DMS 273 (cell line): ENCODE data around the gene MELK.
A peak's percentile ranks its signal among the peaks of the same experiment; 100 is the strongest.

Source experiments
- DNase-seq: peaks from one replicate; lab custom pipeline; 2025; ENCODE audit not compliant: unreplicated experiment; lab: John Stamatoyannopoulos, UW

MELK gene

DNA sequence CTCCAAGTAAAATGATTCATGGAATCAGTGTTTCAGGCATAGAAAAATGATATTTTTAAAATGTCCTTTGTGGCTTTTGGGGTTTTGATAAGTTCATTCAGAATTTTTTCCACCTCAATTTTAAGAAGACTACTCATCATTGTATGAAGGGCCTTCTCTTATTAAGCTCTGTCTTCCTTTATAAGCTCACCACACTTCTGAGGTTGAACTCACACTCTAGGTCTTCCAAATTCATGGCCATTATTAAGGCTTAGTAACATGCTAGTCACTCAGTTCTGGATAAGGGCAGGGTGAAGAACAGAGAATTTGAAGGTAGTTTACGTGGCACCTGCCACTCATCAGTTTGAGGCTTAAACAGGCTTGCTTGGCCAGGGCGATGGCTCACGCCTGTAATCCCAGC lies 4.2 kb downstream of the MELK start:
- DNase-seq: no peak

DNA sequence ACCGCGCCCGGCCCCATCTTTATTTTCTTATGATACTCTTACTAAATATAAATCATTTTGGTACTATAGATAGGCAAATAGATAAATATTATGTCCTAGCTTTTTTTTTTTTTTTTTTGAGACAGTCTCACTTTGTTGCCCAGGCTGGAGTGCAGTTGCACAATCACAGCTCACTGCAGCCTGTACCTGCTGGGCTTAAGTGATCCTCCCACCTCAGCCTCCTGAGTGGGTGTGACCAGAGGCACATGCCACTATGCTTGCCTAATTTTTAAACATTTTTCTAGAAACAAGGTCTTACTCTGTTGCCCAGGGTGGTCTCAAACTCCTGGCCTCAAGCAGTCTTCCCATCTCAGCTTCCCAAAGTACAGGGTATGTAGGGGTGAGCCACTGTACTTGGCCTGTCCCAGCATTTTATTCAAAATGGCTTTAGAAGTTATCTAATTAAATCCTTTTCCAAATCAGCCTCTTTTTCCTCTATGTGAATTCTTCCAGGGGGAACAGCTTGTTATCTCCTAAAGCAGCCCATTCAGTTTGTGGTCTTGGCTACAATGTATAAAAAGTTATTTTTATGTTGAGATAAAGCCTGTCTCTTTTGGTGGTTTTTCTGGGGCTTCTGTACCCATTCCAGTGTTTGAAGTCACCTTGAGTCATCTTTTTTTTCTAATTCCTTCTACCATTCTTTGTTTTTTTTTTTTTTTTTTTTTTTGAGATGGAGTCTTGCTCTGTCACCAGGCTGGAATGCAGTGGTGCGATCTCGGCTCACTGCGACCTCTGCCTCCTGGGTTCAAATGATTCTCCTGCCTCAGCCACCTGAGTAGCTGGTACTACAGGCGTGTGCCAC lies 12.1 kb downstream of the MELK start:
- DNase-seq: no peak

DNA sequence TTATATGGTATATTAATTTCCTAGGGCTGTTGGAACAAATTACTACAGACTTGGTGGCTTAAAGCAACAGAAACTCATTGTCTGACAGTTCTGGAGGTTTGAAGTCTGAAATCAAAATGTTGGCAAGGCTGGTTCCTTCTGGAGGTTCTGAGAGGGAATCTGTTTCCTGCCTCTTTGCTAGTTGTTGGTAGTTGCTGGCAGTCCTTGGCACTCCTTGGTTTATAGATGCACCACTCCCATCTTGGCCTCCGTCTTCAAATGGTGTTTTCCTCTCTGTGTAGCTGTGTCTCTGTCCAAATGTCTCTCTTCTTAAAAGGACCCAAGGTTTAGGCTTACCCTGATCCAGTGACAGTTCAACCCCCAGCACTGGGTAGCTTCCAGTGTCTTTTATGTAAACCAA lies 17.5 kb downstream of the MELK start:
- no peak for DNase-seq

DNA sequence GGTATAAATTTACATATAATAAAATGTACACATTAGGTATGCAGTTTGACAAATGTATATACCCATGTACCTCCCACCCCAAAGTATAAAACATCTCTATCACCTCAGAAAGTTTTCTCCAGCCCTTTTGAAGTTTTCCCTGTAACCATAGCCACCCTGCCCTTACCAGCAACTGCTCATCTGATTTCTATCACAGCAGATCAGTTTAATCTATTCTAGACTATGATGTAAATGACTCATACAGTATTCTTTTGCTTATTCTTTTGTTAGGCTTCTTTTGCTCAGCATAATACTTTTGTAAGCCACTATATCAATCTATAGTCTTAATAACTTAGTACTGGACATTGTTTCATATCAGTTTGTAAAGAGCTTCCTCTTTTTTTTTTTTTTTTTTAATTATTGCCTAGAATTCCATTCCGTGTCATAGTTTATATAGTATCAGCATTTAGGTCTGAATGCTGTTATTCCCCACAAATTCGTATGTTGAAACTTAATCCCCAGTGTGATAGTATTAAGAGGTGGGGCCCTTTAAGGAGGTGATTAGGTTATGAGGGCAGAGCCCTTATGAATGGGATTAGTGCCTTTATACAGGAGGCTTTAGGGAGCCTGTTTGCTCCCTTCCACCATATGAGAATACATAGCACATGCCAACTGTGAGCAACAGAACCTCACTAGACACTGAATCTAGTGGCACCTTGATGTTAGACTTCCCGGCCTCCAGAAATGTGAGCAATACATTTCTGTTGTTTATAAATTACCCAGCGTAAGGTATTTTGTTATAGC lies 20.3 kb downstream of the MELK start:
- no peak for DNase-seq

DNA sequence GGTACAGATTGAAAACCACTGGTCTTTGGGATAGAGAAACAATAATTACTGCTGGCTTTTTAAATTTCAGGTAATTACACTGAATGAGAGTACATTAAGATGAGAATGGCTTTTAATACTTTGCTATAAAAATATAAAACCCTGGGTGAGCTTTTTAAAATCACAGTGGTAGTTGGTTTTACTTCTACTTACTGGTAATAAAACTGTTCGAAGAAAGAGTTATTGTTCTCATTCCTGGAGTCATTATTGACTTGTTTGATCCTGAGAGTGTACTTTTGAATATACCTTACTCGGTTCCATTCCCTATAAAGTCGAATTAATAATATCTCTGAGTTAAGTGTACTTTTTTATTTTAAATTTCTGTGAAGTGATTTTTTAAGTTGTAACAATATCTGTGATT lies 21.5 kb downstream of the MELK start:
- DNase-seq: no peak

DNA sequence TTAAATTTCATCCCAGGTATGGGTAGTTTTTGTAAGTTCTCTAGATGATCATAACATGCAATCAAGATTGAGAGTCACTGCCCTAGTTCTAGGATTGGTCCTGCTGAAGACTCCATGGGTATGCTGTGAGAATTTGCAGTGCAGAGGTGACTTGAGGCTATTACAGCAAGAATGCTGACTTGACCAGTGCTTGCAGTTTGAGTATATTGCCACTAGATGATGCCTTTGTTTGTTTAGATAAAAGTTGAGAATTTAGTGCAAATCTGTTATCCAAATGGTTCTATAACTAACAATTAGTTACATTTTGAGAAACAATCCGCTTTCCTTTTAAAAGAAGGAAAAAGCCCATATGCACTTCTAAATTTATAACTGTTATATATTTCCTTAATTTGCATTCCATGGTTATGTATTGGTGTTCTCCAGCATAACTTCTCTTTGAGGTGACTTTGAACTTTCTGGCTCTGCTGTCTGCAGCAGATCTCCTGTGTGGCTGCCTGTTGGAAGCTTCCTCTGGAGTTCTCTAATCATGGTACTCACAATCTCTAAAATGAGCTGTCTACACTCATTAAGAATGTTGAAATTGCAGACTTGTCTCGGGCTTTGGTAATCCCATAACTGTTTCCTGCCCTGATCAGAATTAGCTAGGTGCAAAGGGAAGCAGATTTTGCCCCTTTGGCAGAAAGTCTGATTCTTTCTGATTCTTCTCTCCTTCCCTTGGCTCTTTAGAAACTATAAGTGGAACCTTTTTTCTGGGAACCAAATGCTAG lies 24.9 kb downstream of the MELK start:
- DNase-seq: peak; percentile 47

DNA sequence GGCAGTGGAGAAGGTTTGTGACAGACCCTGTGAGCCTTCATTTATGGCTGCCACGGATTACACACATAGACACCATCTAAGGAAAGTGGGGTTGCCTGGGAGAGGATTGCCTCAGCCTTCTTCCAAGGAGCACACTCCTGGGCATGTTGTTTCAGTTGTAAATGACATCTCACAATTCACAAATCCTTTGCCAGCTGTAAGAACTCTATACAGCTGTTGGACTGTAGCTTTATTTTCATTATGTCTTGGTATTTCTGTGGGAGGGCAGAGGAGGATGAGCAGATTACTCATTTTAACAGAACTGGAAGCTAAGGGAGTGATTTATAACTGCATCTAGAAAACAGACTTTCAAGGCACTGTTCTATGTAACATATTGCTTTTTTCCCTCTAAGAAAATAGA lies 25.6 kb downstream of the MELK start:
- DNase-seq: no peak

DNA sequence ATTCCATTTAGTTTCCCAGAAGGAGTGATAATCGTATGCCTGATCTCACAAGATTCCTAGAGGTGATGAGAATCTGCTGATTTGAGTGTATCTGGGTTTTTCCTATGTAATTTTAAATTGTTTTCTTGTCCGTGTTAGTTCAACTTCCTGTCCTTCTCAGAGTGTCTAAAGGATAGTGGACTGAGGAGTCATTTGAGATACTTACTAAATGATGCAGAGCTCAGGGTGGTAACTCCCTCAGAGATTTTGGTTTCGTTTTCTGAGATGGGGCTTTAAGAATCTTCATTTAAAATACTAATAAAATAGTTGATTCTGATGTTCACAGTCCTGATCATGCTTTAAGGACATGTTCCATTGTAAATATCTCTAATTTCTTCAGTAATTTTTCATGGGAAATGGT lies 30.3 kb downstream of the MELK start:
- no peak for DNase-seq

DNA sequence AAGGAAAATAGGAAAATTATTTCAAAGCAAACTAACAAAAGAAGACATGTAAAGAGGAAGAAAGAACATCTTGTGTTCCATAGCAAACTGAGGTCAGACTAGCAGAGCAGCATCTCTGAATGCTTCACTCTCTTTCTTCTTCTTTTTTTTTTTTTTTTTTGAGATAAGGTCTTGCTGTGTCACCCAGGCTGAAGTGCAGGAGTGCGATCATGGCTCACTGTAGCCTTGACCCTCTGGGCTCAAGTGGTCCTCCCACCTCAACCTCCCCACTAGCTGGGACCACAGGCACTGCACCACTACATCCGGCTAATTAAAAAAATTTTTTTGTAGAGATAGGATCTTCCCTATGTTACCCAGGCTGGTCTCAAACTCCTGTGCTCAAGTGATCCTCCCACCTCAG lies 36.6 kb downstream of the MELK start:
- no peak for DNase-seq

DNA sequence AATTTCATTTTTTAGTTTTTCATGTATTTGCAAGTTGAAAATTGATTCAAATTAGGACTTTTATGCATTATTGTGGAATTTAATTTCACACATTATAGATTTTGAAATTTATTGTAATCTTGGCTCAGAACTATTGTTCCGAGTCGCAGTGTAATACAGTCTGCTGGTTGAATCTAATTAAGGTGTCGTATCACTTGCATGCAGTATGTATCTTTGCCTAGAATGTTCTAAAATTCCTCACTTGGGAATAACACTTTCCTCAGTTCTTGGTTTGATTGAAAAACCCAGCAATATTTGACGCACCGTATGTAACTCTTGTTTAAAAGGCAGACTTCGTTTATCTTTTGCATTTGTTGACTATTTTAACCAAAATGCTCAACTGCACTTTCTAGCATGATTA lies 49.4 kb downstream of the MELK start:
- no peak for DNase-seq

DNA sequence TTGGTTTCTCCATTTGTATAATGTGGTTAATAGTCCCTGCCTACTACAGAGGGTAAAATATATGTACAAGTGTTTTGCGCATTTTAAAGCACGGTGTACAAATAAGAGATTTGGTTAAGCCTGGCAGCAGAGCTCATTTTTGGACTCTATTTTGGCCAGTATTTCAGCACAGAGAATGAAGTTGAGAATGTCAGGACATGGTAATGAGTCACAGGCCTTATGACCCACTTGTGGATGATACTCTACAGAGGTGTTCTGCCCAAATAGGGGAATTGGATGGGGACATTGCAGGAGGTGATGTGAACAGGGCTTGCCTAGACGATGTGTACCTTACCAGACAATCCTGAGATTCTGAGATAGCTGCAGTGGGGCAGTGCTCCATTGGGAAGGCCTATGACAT lies 50.6 kb downstream of the MELK start:
- no peak for DNase-seq

DNA sequence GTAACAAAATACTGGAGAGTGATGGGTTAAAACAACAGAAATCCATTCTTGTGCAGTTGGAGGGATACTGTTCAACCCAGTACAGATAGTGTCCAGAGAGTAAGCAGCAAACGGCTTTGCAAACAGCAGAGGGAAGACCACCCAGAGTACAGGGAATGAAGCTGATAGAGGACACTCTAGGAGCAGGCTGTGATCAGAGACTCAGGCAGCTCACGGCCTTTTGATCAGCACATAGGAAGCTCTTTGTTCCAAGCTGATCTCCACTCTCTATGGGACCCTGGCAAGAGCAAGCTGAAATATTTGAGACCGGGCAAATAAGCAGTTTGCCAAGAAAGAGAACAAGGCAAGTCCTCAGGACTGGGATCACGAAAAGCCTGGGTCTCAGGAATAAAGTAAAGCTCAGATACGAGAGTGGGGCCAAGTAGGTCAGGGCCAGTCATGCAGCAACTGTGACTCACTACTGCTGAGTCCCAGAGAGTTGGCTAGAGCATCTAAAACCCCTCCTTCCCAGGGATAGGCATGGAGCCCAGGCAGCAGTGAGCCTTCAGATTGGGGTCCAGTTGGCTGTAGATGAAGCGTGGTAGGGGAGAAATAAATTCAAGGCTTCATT lies 52.4 kb downstream of the MELK start:
- no peak for DNase-seq

DNA sequence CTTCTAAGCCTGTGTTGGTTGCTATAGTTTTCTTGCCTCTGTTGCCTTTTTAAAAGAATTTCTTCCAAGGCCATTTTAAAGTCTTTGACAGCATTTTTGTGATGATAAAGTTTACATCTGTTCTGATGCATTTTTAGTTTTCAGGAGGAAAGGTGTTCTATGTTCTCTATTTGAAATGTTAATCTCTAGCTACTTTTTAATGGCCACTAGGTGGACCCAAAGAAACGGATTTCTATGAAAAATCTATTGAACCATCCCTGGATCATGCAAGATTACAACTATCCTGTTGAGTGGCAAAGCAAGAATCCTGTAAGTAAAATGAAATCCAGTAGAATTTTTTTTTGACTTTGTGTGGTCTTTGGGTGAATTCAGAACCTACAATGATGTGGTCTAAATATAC lies 60.2 kb downstream of the MELK start:
- DNase-seq: peak; percentile 36

DNA sequence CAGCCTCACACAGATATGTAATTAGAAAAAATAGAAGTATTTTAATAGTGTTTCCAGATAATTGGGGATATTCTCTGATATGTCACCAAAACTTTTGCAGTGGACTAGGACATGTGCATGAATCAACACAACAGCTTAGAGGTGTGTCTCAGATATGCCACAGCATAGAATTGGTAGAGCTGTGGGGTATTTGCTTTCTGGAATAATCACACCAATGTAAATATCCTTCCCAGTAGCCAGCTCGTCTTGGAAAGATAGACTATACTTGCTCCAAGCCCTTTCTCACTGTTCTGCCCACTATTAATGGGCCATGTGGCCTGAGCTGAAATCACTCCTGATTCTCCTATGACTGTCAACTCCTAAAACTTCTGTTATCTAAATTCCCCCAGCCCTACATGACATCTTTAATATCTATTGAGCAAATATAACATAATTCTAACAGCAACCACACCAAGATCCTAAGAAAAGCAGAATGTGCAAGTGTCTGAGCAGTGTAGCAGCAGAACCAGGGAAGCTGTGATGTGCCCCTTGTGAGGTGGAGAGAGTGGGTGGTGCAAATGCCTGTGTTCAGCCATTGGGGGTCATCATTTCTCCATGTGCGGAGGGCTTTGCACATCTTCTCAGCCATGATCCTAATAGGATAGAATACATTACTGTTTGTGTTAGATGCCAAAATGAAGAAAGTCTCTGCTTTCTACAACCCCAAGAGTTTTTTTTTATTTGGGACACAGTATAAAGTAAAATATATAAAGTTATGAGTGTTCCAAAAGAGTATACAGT lies 65.0 kb downstream of the MELK start:
- peak; percentile 30 for DNase-seq

DNA sequence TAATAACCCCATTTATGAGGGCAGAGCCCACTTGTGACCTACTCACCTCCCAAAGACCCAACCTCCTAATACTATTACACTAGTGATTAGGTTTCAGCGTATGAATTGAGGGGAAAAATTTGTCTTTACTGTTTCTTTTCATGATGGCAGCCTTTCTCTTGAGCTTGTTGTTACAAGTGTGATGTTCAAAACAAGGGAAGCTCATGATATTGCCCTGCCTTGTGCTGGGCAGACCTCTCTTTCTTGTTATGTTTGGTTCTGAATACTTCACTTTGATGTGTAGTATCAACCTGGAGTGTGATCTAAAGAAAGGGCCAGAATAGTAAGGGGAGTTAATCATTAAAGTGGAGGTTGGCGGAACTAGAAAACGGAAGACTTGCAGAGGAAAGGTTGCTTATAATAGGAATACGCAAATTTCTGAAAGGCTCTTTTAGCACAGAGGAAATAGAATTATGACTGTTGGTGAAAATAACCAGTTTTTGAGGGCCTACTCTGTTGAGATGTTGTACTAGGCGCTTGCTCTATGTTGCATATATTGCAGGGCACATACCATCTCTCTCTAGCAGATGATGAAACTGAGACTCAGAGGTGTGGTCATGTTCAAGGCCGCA lies 68.2 kb downstream of the MELK start:
- no peak for DNase-seq

DNA sequence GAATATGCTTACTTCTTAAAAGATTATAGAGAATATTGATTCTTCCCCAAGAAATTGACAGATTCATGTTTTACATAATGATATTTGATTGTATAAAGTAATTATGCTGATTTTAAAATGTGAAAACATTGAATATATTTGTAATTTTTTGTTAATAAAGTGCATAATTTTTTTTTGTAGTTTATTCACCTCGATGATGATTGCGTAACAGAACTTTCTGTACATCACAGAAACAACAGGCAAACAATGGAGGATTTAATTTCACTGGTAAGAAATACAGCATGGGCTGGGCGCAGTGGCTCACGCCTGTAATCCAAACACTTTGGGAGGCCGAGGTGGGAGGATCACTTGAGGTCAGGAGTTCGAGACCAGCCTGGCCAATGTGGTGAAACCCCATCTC lies 70.1 kb downstream of the MELK start:
- DNase-seq: no peak

DNA sequence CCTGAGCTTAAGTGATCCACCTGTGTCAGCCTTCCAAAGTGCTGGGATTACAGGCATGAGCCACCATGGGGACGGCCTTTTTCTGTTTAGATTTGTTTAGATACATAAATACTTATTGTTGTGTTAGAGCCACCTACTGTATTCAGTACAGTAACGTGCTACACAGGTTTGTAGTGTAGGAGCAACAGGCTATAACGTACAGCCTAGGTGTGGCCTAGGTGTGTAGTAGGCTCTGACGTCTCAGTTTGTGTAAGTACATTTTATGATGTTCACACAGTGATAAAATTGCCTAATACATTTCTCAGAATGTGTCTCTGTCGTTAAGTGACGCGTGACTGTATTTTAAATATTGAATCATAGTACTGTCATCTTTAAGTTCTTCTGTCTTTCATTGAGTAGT lies 84.1 kb downstream of the MELK start:
- no peak for DNase-seq

DNA sequence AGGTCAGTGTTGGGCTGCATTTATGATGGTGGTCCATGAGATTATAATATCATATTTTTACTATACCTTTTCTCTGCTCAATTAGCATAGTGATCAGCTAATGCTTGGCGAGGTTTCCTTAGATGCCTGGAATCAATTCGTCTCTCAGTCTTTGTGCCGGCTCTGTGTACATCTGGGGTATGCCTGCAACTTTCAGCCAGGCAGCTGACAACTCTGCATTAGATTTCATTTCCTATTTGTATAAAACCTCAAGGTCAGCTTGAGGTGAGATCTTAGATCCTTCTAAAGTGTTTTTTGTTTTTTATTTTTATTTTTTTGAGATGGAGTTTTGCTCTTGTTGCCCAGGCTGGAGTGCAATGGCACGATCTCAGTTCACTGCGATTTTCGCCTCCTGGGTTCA lies 86.8 kb downstream of the MELK start:
- DNase-seq: no peak

DNA sequence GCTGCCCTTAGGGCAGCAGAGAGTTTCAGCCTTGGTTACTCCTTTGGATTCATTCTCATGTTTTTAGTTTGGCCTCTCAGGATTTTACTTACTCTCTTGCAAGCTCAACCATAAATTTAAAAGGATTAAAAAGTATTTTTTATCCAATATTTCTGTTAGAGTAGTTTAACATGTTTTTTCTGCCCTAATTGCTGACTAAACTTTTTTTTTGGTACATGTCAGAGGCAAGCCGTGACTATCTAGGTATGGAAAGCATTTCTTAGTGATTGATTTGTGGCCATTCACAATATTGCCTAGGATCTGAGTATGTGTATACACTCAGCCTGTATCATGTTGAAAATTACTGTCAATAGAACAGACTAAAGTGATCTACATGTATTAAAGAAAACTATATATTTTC lies 92.1 kb downstream of the MELK start:
- no peak for DNase-seq

DNA sequence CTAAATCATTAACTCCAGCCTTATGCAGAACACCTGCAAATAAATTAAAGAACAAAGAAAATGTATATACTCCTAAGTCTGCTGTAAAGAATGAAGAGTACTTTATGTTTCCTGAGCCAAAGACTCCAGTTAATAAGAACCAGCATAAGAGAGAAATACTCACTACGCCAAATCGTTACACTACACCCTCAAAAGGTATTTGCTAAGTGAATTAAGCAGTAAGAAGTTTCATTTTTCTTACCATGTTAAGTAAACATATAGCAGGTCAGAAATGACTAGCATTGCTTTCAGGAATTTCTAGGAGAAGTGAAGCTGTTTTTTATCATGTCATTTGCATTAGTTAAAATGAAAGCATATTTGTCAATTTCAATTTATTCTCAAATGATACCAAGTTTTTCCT lies 92.7 kb downstream of the MELK start:
- DNase-seq: no peak
